MCF 10A (cell line): ENCODE data around the gene RAB35. TPM values are rescaled to one million over a fixed set of nuclear protein-coding genes. Genes with fewer than 3 reads are reported as not detected.

Experiments used
- BruUV-seq: library from RNA; stranded (reverse); fragments of 400-500 nt; replicated peaks from 2 replicates; lab custom pipeline; 2021; lab: Mats Ljungman, UMichigan
- CTCF ChIA-PET: fragments of 300-600 bp; sonication (Branson Sonifier 250); formaldehyde crosslinking; extraction: SDS; loops from one replicate; lab custom pipeline; 2021; ENCODE audit warnings: antibody characterized with exemption, inconsistent platforms; lab: Yijun Ruan, JAX
- POLR2A ChIA-PET: fragments of 300-600, 350-650 bp; sonication (Branson Sonifier 250); formaldehyde crosslinking; extraction: SDS; loops from one replicate; lab custom pipeline; 2020; ENCODE audit warnings: antibody characterized with exemption, inconsistent platforms; lab: Yijun Ruan, JAX
- DNase-seq: peaks from one replicate; pipeline ENCODE4 v3.0.0-alpha.2; 2018; ENCODE audit not compliant: unreplicated experiment
- H3K27ac Mint-ChIP-seq: one replicate; pipeline ENCODE4 v1.8.0; 2022; ENCODE audit warnings: mild to moderate bottlenecking, low read depth, mixed read lengths; ENCODE audit not compliant: unreplicated experiment
- H3K27me3 Mint-ChIP-seq: one replicate; pipeline ENCODE4 v1.8.0; 2022; ENCODE audit warnings: mixed read lengths; ENCODE audit not compliant: insufficient read depth, unreplicated experiment
- H3K36me3 Mint-ChIP-seq: one replicate; pipeline ENCODE4 v1.8.0; 2022; ENCODE audit warnings: mild to moderate bottlenecking, moderate library complexity, mixed read lengths; ENCODE audit not compliant: insufficient read depth, unreplicated experiment
- H3K4me1 Mint-ChIP-seq: one replicate; pipeline ENCODE4 v1.8.0; 2022; ENCODE audit warnings: mixed read lengths; ENCODE audit not compliant: insufficient read depth, unreplicated experiment
- H3K4me3 Mint-ChIP-seq: one replicate; pipeline ENCODE4 v1.8.0; 2022; ENCODE audit warnings: mild to moderate bottlenecking, moderate library complexity, mixed read lengths; ENCODE audit not compliant: unreplicated experiment
- H3K9me3 Mint-ChIP-seq: one replicate; pipeline ENCODE4 v1.8.0; 2022; ENCODE audit warnings: mixed read lengths; ENCODE audit not compliant: unreplicated experiment
- intact Hi-C: fragments of 100-400 bp; cut with micrococcal nuclease; formaldehyde crosslinking; loops from 2 replicates; pipeline ENCODE4 v1.14.1; 2022
- total RNA-seq: library from RNA; stranded (reverse); gene quantifications from 2 replicates; pipeline ENCODE4 v1.2.3, GENCODE V29; 2022
- TF ChIP-seq, protein P1 (sequence below): fragments of 200-600 bp; IDR thresholded peaks from one replicate; pipeline ENCODE4 v1.8.0; 2022; ENCODE audit warnings: antibody characterized with exemption, mild to moderate bottlenecking; ENCODE audit not compliant: unreplicated experiment

RAB35 gene
- total RNA-seq, 1 experiment from 2014 or later = 57.8 TPM

DNA sequence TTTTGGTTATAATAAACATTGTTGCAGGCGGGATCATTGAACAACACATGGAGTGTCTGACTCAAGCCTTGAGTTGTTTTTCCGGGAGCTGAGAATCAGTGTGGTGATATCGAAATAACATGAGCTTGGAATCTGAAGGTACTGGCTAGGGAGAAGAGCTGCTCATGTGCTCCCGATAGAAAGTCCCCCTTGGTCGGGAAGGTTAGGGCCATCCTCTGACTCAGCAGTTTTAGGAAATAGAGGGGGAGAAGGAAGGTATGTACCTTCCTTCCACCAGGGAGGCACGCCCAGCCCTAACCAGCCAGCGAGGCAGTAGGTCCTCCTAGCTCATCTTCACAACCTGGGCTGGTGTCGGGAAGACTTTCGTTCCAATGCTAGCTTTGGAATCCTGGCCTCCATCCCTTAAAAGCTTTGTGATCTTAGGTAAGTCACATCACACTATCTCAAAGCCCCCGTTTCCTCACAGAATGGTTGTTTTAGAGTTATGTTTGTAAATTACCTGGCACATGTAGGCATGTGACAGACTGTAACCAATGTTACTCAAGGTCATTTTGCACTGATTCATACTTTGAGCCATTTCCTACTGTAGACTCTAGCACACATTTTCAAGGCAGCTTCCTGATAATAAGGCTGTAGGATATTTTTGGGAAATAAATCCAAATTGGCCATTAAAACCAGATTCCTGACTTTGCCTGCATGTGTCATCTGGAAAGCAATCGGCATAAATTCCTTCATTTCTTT lies 1.9 kb upstream of the RAB35 start:
- Mint-ChIP-seq H3K9me3 (no peaks in the 10 kb centered on the region), H3K36me3 (peaks cover 27% of the 10 kb centered on the region), H3K27ac (peak overlapping the region; percentile 95), H3K4me1 (peaks cover 44% of the 10 kb centered on the region), H3K4me3 (peak overlapping the region; percentile 83), H3K27me3 (no peaks in the 10 kb centered on the region)
- CTCF ChIA-PET = interaction anchor here (0.6 to 1.7 kb wide), 4 partner anchors 12 to 130 kb away, joined by 3 to 6 read pairs (median 4); partner anchors contain the start of gene BICDL1
- TF ChIP-seq, protein P1, sequence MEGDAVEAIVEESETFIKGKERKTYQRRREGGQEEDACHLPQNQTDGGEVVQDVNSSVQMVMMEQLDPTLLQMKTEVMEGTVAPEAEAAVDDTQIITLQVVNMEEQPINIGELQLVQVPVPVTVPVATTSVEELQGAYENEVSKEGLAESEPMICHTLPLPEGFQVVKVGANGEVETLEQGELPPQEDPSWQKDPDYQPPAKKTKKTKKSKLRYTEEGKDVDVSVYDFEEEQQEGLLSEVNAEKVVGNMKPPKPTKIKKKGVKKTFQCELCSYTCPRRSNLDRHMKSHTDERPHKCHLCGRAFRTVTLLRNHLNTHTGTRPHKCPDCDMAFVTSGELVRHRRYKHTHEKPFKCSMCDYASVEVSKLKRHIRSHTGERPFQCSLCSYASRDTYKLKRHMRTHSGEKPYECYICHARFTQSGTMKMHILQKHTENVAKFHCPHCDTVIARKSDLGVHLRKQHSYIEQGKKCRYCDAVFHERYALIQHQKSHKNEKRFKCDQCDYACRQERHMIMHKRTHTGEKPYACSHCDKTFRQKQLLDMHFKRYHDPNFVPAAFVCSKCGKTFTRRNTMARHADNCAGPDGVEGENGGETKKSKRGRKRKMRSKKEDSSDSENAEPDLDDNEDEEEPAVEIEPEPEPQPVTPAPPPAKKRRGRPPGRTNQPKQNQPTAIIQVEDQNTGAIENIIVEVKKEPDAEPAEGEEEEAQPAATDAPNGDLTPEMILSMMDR = no peak
- DNase-seq = peak; percentile 60
- BruUV-seq = no TSS peak
- POLR2A ChIA-PET = interaction anchor here (0.6 to 6.0 kb wide), 31 partner anchors 8 to 198 kb away, joined by 3 to 106 read pairs (median 5); partner anchors contain the start of genes BICDL1, PXN, RNU4-1 and RNU4-2
- intact Hi-C loops = loop anchor here (5.0 to 10.0 kb wide), 2 partner anchors 79 to 146 kb away; partner anchors contain the start of gene PXN

- TF ChIP-seq, protein P1 = no peak
- H3K27ac Mint-ChIP-seq = peak overlapping the region; percentile 95
- no peaks in the 10 kb centered on the region for H3K27me3 Mint-ChIP-seq
- DNase-seq = no peak
- ChIA-PET CTCF (interaction anchor here (0.7 to 1.7 kb wide), 3 partner anchors 12 to 111 kb away, joined by 3 to 6 read pairs (median 4); no protein-coding TSS in a partner anchor), POLR2A (interaction anchor here (0.6 to 6.0 kb wide), 35 partner anchors 9 to 199 kb away, joined by 3 to 106 read pairs (median 5); partner anchors contain the start of genes BICDL1, PXN, RNU4-1 and RNU4-2)
- peaks cover 44% of the 10 kb centered on the region for H3K4me1 Mint-ChIP-seq
- H3K36me3 Mint-ChIP-seq = peaks cover 27% of the 10 kb centered on the region
- H3K4me3 Mint-ChIP-seq = peak overlapping the region; percentile 83
- TSS peak; percentile 58 for BruUV-seq
- H3K9me3 Mint-ChIP-seq = no peaks in the 10 kb centered on the region
- intact Hi-C loops = loop anchor here (5.0 to 10.0 kb wide), 2 partner anchors 79 to 147 kb away; partner anchors contain the start of gene PXN
These were observed 1.4 kb upstream of the RAB35 start for GRCh38 chr12:120117961-120118320.

GRCh38 chr12:120116792-120117651 lies 469 bp upstream of the RAB35 start:
- intact Hi-C loops = loop anchor here (1.0 to 10.0 kb wide), 3 partner anchors 80 to 148 kb away; partner anchors contain the start of genes BICDL1 and PXN
- no TSS peak for BruUV-seq

More at GRCh38 chr12:120116792-120117651, 469 bp upstream of the RAB35 start:
- Mint-ChIP-seq H3K36me3 (peaks cover 31% of the 10 kb centered on the region), H3K27ac (peak overlapping the region; percentile 95), H3K4me3 (peak overlapping the region; percentile 83), H3K27me3 (no peaks in the 10 kb centered on the region), H3K9me3 (no peaks in the 10 kb centered on the region), H3K4me1 (peaks cover 44% of the 10 kb centered on the region)
- CTCF ChIA-PET = interaction anchor here (0.6 to 1.7 kb wide), 6 partner anchors 14 to 112 kb away, joined by 3 to 6 read pairs (median 4); partner anchors contain the start of gene RPLP0
- POLR2A ChIA-PET = interaction anchor here (0.6 to 6.0 kb wide), 28 partner anchors 10 to 182 kb away, joined by 3 to 106 read pairs (median 8); partner anchors contain the start of genes BICDL1, PXN, RNU4-1 and RNU4-2
- peak; percentile 92 for DNase-seq
- TF ChIP-seq, protein P1 = no peak
